GM19395 (cell line): Measurements from ENCODE around the gene PLA2G4E.

ENCODE experiments used
- ATAC-seq: cut with Tn5 transposase; IDR thresholded peaks from one replicate; pipeline ENCODE4 v1.9.1; 2021; ENCODE audit warnings: mild to moderate bottlenecking, moderate library complexity; ENCODE audit not compliant: unreplicated experiment

The PLA2G4E gene

GRCh38 chr15:41958002-41958420, 62.8 kb downstream of the PLA2G4E start:
- ATAC-seq: no peak

- ATAC-seq: peak; percentile 82
Observed at GRCh38 chr15:41957021-41957897, 63.6 kb downstream of the PLA2G4E start.

GRCh38 chr15:41955807-41956525, 64.9 kb downstream of the PLA2G4E start:
- no peak for ATAC-seq

GRCh38 chr15:41955100-41955499, 65.7 kb downstream of the PLA2G4E start:
- ATAC-seq: no peak

DNA sequence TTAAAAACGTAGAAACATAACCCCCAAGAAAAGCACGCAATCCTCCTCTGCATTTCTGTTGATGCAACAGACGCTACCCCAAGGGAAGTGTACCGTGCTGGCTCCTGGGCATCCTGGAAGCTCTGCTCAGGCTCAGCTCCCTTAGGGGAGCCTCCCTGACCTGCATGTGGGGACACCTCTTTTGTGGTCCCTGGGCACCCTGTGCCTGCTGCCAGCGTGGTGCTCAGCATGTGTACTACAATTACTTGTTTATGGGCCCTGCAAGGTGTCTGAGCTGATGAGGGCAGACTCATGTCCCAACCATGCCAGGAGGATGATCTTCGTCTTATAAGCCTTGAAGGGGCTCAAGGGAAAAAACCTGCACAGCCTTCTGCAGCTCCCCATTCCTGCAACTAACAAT, 66.8 kb downstream of the PLA2G4E start:
- no peak for ATAC-seq

GRCh38 chr15:41952013-41952563, 68.8 kb downstream of the PLA2G4E start:
- ATAC-seq: no peak

- ATAC-seq: no peak
Observed at GRCh38 chr15:41951571-41951970, 69.3 kb downstream of the PLA2G4E start.

DNA sequence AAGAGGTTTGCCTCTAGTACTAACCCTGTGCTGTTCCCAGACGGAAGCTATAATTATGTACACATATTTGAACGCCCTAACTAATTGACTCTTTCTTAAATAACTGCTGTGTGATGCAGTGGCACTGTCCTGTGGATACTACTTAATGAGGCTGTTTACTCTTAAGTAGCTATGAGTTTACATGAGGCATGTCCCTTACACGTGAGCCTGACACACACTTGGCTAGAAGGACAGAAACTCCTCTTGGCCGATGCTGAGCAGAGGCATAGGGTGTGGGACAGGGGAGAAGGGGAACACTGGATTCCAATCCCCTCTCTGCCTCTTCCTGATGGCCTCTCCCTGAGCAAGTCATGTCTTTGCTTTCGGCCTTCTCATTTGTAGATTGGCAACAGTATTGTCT, 70.4 kb downstream of the PLA2G4E start:
- no peak for ATAC-seq

DNA sequence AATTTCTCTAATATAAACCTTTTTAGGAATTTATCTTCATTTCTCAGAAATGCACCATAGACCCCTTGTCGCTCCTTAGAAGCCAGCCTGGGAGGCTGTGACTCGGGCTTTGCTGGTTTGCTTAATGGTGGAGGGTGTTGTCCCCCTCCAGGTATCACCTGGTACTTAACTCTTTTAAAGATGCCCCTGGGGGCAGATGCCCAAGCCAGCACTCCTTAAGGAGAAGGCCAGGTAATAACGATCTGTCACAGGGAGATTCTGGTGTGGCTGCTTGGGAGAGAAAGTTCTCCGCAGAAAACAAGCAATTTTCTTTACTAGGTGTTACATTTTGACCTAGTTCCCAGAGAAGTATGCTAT, 70.7 kb downstream of the PLA2G4E start:
- no peak for ATAC-seq

DNA sequence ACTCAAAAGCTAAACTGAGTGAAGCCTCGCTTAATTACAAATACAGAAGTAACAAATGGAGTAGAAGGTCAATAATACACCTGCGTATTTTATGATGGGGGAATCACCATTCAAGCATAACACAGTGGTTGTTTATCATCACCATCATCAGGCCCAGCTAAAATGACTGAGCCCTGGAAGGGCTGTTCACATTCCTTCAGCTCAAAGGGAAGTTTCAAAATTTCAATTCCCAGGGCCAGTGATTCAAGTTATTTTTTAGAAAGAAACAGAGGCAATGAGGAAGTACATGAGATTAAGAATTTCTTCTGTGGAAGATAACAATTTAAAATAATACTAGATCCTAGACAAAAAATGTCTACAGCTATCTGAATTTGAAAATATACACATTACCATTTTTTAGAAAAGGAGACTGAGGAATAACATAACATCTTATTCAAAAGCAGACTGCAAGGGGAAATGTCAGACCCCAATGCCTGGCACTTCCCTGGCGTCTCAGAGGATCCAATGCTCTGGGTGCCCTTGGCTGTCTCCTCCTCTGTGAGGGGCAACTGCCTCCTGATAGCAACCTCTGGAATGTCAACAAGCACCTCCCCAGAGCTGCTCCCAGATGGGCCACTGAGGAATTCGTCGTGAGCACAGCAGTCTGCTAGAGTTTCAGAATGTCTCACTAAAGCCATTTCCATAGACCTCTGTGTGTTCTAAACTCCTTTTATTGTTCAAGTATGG, 71.3 kb downstream of the PLA2G4E start:
- ATAC-seq: no peak

GRCh38 chr15:41948490-41948889, 72.4 kb downstream of the PLA2G4E start:
- ATAC-seq: no peak

DNA sequence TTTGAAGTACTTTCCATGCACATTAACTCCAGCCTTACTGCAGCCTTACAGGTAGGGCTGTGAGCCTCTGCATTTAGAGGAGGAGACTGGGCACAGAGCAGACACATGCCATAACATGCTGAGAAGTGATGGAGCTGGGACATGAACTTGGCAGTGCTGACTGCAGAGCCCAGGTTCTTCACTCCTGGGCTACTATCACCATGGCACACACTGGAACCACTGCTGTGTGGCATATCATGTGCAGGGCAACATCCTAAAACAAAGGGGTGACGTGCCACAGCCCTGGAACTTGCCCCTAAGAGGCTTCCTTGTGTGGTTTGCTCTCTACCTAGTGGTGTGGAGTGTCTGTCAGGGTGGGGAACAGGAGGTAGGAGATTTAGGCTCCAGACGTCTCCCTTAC, 73.9 kb downstream of the PLA2G4E start:
- no peak for ATAC-seq

DNA sequence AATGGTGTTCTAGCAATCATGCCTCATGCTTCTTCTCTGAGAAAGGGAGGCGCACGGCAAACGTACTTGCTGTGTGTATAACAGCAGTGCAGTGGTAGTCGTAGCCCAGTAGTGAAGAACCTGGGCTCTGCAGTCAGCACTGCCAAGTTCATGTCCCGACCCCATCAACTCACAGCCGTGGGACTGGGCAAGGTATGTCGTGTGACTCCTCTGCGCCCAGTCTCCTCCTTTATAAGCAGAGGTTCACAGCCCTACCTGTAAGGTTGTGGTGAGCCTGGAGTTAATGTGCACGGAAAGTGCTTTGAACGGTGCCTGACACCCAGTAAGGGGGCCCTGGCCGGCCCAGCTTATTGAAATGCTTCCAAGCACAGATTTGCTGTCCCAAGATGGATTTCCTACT, 75.1 kb downstream of the PLA2G4E start:
- no peak for ATAC-seq

GRCh38 chr15:41945221-41945620, 75.6 kb downstream of the PLA2G4E start:
- ATAC-seq: no peak

DNA sequence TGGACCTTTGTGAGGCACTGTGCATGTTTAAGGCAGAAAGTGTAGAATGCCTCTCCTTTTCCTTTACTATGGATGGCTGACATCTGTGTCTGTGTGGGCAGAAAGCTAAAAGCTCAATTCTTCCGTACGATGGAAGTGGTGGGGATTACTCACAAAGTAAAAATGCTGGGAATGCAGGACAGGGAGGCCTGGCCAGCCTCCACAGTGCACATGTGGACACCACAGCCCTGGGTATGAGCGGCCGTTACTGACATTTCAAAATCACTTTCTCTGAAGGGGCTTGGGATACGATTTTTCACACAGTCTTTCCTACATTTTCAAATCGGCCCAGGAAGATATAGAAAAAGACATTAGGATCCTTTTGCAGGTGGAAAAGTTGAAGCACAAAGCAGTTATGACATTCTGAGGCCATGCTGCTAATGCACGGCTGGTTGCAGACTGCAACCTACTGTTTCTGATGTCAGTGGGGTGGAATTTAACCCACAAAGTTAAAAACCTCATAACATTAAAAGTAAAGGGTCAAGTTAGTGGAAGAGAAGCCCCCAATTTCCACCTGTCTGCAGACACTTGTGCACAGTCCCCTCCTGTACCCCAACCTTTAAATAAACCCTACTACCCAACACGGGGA, 76.4 kb downstream of the PLA2G4E start:
- ATAC-seq: no peak

- no peak for ATAC-seq
Observed at GRCh38 chr15:41943543-41944312, 77.1 kb downstream of the PLA2G4E start.

- no peak for ATAC-seq
Observed at GRCh38 chr15:41942886-41943285, 78.0 kb downstream of the PLA2G4E start.

- no peak for ATAC-seq
Observed at GRCh38 chr15:41941644-41942415, 79.0 kb downstream of the PLA2G4E start.

GRCh38 chr15:41940441-41940857, 80.4 kb downstream of the PLA2G4E start:
- no peak for ATAC-seq
